H7 (cell line): ENCODE measurements around the gene NDUFA13. TPM values are rescaled to one million over a fixed set of nuclear protein-coding genes. Genes with fewer than 3 reads are reported as not detected.

ENCODE experiments used
- DNase-seq: peaks from one replicate; pipeline ENCODE4 v3.0.0; 2012
- H3K27me3 ChIP-seq: 2 replicates; pipeline ENCODE4 v1.6.0; 2011; ENCODE audit warnings: mild to moderate bottlenecking, low read length; ENCODE audit not compliant: control insufficient read depth, insufficient read depth
- H3K36me3 ChIP-seq: replicated peaks from 2 replicates; pipeline ENCODE4 v1.5.1; 2011; ENCODE audit warnings: low read length; ENCODE audit not compliant: control insufficient read depth, insufficient read depth
- H3K4me3 ChIP-seq: 2 replicates; pipeline ENCODE4 v1.5.1; 2011; ENCODE audit warnings: low read depth, mild to moderate bottlenecking, control low read depth, low read length, moderate library complexity; ENCODE audit not compliant: insufficient read depth
- total RNA-seq: library from RNA; depleted of rRNA; stranded (reverse); fragments of >200 nt; shearing (Covaris generic); gene quantifications from 2 replicates; pipeline ENCODE4 v1.2.3, GENCODE V29; 2014

The NDUFA13 gene
- total RNA-seq, 1 experiment from 2014 or later, result 291 TPM

GRCh38 chr19:19540715-19541515 lies 24.9 kb downstream of the NDUFA13 start:
- Histone ChIP-seq H3K4me3 (peak overlapping the region; percentile 45), H3K36me3 (no peaks in the 10 kb centered on the region), H3K27me3 (peaks cover 27% of the 10 kb centered on the region)
- DNase-seq, result peak; percentile 99

GRCh38 chr19:19541616-19542015 lies 25.6 kb downstream of the NDUFA13 start:
- Histone ChIP-seq H3K27me3 (peaks cover 27% of the 10 kb centered on the region), H3K36me3 (no peaks in the 10 kb centered on the region), H3K4me3 (no peak overlapping the region)
- DNase-seq, result no peak

- DNase-seq, result no peak
- H3K4me3 ChIP-seq, result no peak overlapping the region
- peaks cover 27% of the 10 kb centered on the region for H3K27me3 ChIP-seq
- H3K36me3 ChIP-seq, result no peaks in the 10 kb centered on the region
Observed at GRCh38 chr19:19542507-19542906, 26.5 kb downstream of the NDUFA13 start.

- Histone ChIP-seq H3K27me3 (peaks cover 24% of the 10 kb centered on the region), H3K36me3 (no peaks in the 10 kb centered on the region), H3K4me3 (no peak overlapping the region)
- DNase-seq, result no peak
Observed at GRCh38 chr19:19543101-19543500, 27.1 kb downstream of the NDUFA13 start.

DNA sequence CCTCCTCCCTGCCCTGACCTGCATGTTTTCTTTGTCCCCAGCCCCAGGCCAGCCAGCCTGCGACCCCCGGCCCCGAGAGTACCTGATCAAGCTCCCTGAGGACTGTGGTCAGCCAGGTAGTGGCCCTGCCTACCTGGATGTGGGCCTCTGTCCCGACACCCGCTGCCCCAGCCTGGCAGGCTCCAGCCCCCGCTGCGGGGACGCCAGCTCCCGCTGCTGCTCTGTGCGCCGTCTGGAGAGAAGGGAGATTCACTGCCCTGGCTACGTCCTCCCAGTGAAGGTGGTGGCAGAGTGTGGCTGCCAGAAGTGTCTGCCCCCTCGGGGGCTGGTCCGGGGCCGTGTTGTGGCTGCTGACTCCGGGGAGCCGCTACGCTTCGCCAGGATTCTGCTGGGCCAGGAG lies 27.6 kb downstream of the NDUFA13 start:
- DNase-seq, result no peak
- Histone ChIP-seq H3K4me3 (no peak overlapping the region), H3K27me3 (peaks cover 18% of the 10 kb centered on the region), H3K36me3 (no peaks in the 10 kb centered on the region)

- DNase-seq, result no peak
- Histone ChIP-seq H3K4me3 (no peak overlapping the region), H3K27me3 (peaks cover 11% of the 10 kb centered on the region)
Observed at GRCh38 chr19:19544257-19544953, 28.4 kb downstream of the NDUFA13 start.

GRCh38 chr19:19544954-19545591 lies 29.0 kb downstream of the NDUFA13 start:
- H3K36me3 ChIP-seq, result no peaks in the 10 kb centered on the region
- peaks cover 5% of the 10 kb centered on the region for H3K27me3 ChIP-seq
- DNase-seq, result peak; percentile 74
- no peak overlapping the region for H3K4me3 ChIP-seq

More at GRCh38 chr19:19544257-19544953, 28.4 kb downstream of the NDUFA13 start:
- no peaks in the 10 kb centered on the region for H3K36me3 ChIP-seq

DNA sequence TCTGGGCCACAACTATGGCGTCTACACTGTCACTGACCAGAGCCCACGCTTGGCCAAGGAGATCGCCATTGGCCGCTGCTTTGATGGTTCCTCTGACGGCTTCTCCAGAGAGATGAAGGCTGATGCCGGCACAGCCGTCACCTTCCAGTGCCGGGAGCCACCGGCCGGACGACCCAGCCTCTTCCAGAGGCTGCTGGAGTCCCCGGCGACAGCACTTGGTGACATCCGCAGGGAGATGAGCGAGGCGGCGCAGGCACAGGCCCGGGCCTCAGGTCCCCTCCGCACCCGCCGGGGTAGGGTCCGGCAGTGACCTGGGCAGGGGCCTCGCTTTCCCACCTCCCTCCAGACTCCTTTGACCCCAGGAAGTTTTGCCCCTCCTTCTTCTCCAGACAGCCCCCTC lies 29.7 kb downstream of the NDUFA13 start:
- Histone ChIP-seq H3K36me3 (no peaks in the 10 kb centered on the region), H3K27me3 (peaks cover 1% of the 10 kb centered on the region; the same call in 1 of the 2 replicates), H3K4me3 (no peak overlapping the region)
- DNase-seq, result no peak

DNA sequence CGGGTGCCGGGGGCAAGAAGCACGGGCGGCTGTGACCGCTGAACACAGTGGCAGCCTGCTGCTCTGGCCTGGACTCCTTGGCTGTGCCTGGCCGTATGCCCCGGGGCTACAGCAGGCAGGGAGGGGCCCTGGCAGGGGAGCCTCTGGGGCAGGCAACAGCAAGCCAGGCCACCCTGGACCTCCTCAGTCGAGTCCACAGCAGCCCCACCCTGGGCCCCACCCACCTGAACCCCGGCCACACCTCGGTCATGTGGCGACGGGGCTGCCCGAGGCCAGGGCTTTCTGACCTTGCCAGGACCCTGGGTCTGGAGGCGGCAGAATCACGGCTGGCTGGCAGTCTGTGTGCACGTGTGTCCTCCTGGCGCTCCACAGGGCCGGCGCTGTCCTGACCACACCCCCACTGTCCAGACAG lies 30.7 kb downstream of the NDUFA13 start:
- DNase-seq, result no peak
- Histone ChIP-seq H3K4me3 (no peak overlapping the region), H3K36me3 (no peaks in the 10 kb centered on the region), H3K27me3 (no peaks in the 10 kb centered on the region)

- Histone ChIP-seq H3K36me3 (no peaks in the 10 kb centered on the region), H3K27me3 (no peaks in the 10 kb centered on the region), H3K4me3 (no peak overlapping the region)
- no peak for DNase-seq
Observed at GRCh38 chr19:19547674-19548336, 31.8 kb downstream of the NDUFA13 start.

- Histone ChIP-seq H3K36me3 (no peaks in the 10 kb centered on the region), H3K27me3 (no peaks in the 10 kb centered on the region), H3K4me3 (no peak overlapping the region)
- DNase-seq, result no peak
Observed at GRCh38 chr19:19548915-19549759, 33.1 kb downstream of the NDUFA13 start.

GRCh38 chr19:19549804-19550464 lies 33.9 kb downstream of the NDUFA13 start:
- H3K4me3 ChIP-seq, result no peak overlapping the region
- no peak for DNase-seq

GRCh38 chr19:19550485-19550929 lies 34.5 kb downstream of the NDUFA13 start:
- DNase-seq, result peak; percentile 67
- H3K4me3 ChIP-seq, result no peak overlapping the region
- H3K36me3 ChIP-seq, result no peaks in the 10 kb centered on the region
- no peaks in the 10 kb centered on the region for H3K27me3 ChIP-seq

More at GRCh38 chr19:19549804-19550464, 33.9 kb downstream of the NDUFA13 start:
- H3K27me3 ChIP-seq, result no peaks in the 10 kb centered on the region
- no peaks in the 10 kb centered on the region for H3K36me3 ChIP-seq
